Cardiac muscle cell (in vitro differentiated cells and primary cell): ENCODE data around the gene IRF8. TPM values are rescaled to one million over a fixed set of nuclear protein-coding genes. Genes with fewer than 3 reads are reported as not detected.

ENCODE experiments used
- DNase-seq, 2 donors: peaks; one replicate each; pipeline versions ENCODE4 v3.0.0 to v3.0.0-alpha.2; 2010 to 2017; ENCODE audit warnings: low read depth in 1 of 2, low spot score in 1 of 2
- H3K27ac ChIP-seq: fragments of 200-600 bp; sonication (generic); 2 replicates; pipeline ENCODE4 v1.5.1; 2016
- H3K27me3 ChIP-seq: fragments of 200-600 bp; sonication (generic); 2 replicates; pipeline ENCODE4 v1.6.0; 2016; ENCODE audit warnings: control low read depth
- H3K36me3 ChIP-seq: fragments of 200-600 bp; sonication (generic); 2 replicates; pipeline ENCODE4 v1.5.1; 2016; ENCODE audit warnings: control low read depth
- H3K4me1 ChIP-seq: fragments of 200-600 bp; sonication (generic); 2 replicates; pipeline ENCODE4 v1.8.1; 2017; ENCODE audit warnings: low read depth, mild to moderate bottlenecking, mixed run types
- H3K4me3 ChIP-seq: fragments of 200-600 bp; sonication (generic); 2 replicates; pipeline ENCODE4 v1.5.1; 2016; ENCODE audit warnings: mild to moderate bottlenecking
- H3K9me3 ChIP-seq: fragments of 200-600 bp; sonication (generic); 2 replicates; pipeline ENCODE4 v1.5.1; 2017; ENCODE audit warnings: low read depth, mild to moderate bottlenecking, control low read depth
- CTCF ChIP-seq: IDR thresholded peaks from 2 replicates; pipeline ENCODE4 v1.5.1; 2012; ENCODE audit warnings: low read depth, mild to moderate bottlenecking, low read length
- polyA plus RNA-seq: library from polyadenylated mRNA; unstranded; fragments of >200 nt; fragmentation: Nextera tagmentation; extraction: Ambion mirVana; gene quantifications from 2 replicates; pipeline ENCODE4 v1.2.1, GENCODE V29; 2016
- total RNA-seq: library from RNA; depleted of rRNA; stranded (reverse); fragments of >200 nt; gene quantifications from 2 replicates; pipeline ENCODE4 v1.2.3, GENCODE V29; 2016

Gene IRF8
- total and polyA plus RNA-seq, 2 experiments from 2014 or later = 1.7 to 12.8 TPM

GRCh38 chr16:85882181-85882810 is 16.7 kb upstream of the IRF8 start:
- Histone ChIP-seq H3K4me3 (no peak overlapping the region), H3K36me3 (no peaks in the 10 kb centered on the region), H3K27me3 (peaks cover 45% of the 10 kb centered on the region), H3K27ac (no peak overlapping the region), H3K9me3 (no peaks in the 10 kb centered on the region), H3K4me1 (no peaks in the 10 kb centered on the region)
- no peak for DNase-seq
- TF ChIP-seq CTCF = no peak

- no peaks in the 10 kb centered on the region for H3K9me3 ChIP-seq
- H3K36me3 ChIP-seq = no peaks in the 10 kb centered on the region
- no peak overlapping the region for H3K4me3 ChIP-seq
- DNase-seq = no peak
- H3K27me3 ChIP-seq = peaks cover 61% of the 10 kb centered on the region
- no peak for TF ChIP-seq CTCF
- no peak overlapping the region for H3K27ac ChIP-seq
- H3K4me1 ChIP-seq = no peaks in the 10 kb centered on the region
These were observed 15.1 kb upstream of the IRF8 start for GRCh38 chr16:85883813-85884212.

- no peak for TF ChIP-seq CTCF
- Histone ChIP-seq H3K9me3 (no peaks in the 10 kb centered on the region), H3K27ac (no peak overlapping the region), H3K36me3 (no peaks in the 10 kb centered on the region), H3K4me1 (no peaks in the 10 kb centered on the region), H3K27me3 (peaks cover 72% of the 10 kb centered on the region), H3K4me3 (no peak overlapping the region)
- DNase-seq = no peak
These were observed 14.0 kb upstream of the IRF8 start for GRCh38 chr16:85884808-85885463.

GRCh38 chr16:85885537-85885936 is 13.4 kb upstream of the IRF8 start:
- H3K36me3 ChIP-seq = no peaks in the 10 kb centered on the region
- H3K27ac ChIP-seq = no peak overlapping the region
- no peak for TF ChIP-seq CTCF
- H3K4me3 ChIP-seq = no peak overlapping the region
- DNase-seq = no peak
- H3K27me3 ChIP-seq = peaks cover 74% of the 10 kb centered on the region
- H3K9me3 ChIP-seq = no peaks in the 10 kb centered on the region
- H3K4me1 ChIP-seq = no peaks in the 10 kb centered on the region

- no peaks in the 10 kb centered on the region for H3K4me1 ChIP-seq
- peaks cover 72% of the 10 kb centered on the region for H3K27me3 ChIP-seq
- no peaks in the 10 kb centered on the region for H3K9me3 ChIP-seq
- DNase-seq = peak in 1 of 2 donors; percentile 84
- no peak overlapping the region for H3K4me3 ChIP-seq
- no peak for TF ChIP-seq CTCF
- H3K27ac ChIP-seq = no peak overlapping the region
- H3K36me3 ChIP-seq = no peaks in the 10 kb centered on the region
These were observed 10.3 kb upstream of the IRF8 start for GRCh38 chr16:85888405-85889331.
